ENCODE measurements around the gene MND1.

MND1 gene

DNA sequence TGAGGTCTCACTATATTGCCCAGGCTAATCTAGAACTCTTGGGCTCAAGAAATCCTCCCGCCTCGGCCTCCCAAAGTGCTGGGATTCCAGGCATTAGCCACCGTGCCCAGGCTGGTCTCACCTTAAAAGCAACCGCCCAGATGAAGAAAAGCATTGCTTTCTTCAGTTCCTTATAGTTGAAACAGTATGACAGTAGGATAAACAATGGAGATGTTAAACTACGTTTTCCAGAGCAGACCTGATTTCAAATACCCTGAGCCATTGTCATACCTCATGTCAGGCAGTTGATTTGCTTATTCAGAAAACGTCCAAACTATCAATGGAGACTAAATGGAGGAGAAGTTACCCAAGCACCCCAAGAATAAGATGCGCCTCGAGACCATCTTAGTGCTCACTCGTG lies 95.3 kb downstream of the MND1 start:
- H3K4me1 ChIP-seq (ENCODE audit: insufficient read depth, low read length, poor library complexity, severe bottlenecking): peaks cover 21% of the 10 kb centered on the region
- H3F3A ChIP-seq (ENCODE audit: low read depth): no peaks in the 10 kb centered on the region
- peak overlapping the region; percentile 99 for H3K4me2 ChIP-seq (ENCODE audit: low read depth, low read length, poor library complexity, severe bottlenecking)
- TF ChIP-seq EZH2phosphoT487 (IDR thresholded peaks at IDR 0.05; ENCODE audit: borderline replicate concordance): no peak
- TF ChIP-seq, protein P1, sequence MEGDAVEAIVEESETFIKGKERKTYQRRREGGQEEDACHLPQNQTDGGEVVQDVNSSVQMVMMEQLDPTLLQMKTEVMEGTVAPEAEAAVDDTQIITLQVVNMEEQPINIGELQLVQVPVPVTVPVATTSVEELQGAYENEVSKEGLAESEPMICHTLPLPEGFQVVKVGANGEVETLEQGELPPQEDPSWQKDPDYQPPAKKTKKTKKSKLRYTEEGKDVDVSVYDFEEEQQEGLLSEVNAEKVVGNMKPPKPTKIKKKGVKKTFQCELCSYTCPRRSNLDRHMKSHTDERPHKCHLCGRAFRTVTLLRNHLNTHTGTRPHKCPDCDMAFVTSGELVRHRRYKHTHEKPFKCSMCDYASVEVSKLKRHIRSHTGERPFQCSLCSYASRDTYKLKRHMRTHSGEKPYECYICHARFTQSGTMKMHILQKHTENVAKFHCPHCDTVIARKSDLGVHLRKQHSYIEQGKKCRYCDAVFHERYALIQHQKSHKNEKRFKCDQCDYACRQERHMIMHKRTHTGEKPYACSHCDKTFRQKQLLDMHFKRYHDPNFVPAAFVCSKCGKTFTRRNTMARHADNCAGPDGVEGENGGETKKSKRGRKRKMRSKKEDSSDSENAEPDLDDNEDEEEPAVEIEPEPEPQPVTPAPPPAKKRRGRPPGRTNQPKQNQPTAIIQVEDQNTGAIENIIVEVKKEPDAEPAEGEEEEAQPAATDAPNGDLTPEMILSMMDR (conservative IDR thresholded peaks at IDR 0.05; ENCODE audit: low read length): no peak
- H3K36me3 ChIP-seq (ENCODE audit: insufficient read depth, low read length): no peaks in the 10 kb centered on the region
- peaks cover 6% of the 10 kb centered on the region; the same call in 1 of the 2 replicates for H3K79me2 ChIP-seq (ENCODE audit: insufficient read depth, low read length)
- no peaks in the 10 kb centered on the region for H4K20me1 ChIP-seq (ENCODE audit: insufficient read depth, low read length, poor library complexity, severe bottlenecking)
- H3K9me3 ChIP-seq (ENCODE audit: insufficient read depth, low read depth, low read length): no peaks in the 10 kb centered on the region
- peak overlapping the region; percentile 46; the same call in 1 of the 2 replicates for H2AFZ ChIP-seq (ENCODE audit: low read length)
- H3K9me2 ChIP-seq (replicated peaks; ENCODE audit: low read depth, low read length): no peaks in the 10 kb centered on the region
- H3K4me3 ChIP-seq (ENCODE audit: low read length, poor library complexity, severe bottlenecking): peak overlapping the region; percentile 86
- no peaks in the 10 kb centered on the region for H3K27me3 ChIP-seq (ENCODE audit: insufficient read depth, low read length, poor library complexity, severe bottlenecking)
- peak overlapping the region; percentile 91 for H3K9ac ChIP-seq (ENCODE audit: low read depth, low read length, poor library complexity, severe bottlenecking)

DNA sequence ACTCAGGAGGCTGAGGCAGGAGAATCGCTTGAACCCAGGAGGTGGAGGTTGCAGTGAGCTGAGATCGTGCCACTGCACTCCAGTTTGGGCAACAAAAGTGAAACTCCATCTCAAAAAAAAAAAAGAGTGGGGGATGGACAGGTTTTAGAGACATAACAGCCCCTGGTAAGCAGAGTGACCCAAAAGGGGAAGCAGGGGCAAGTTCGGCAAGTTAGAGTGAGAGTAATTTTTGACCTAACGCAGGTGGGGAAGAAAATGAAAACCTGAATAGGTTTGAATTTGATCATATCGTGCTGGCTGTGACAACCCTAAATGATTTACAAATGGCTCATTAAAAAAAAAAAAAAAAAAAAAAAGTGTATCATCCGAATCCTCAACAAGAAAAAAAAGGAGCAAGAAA lies 96.0 kb downstream of the MND1 start:
- peak overlapping the region; percentile 91 for H3K9ac ChIP-seq (ENCODE audit: low read depth, low read length, poor library complexity, severe bottlenecking)
- H3F3A ChIP-seq (ENCODE audit: low read depth): no peaks in the 10 kb centered on the region
- no peaks in the 10 kb centered on the region for H4K20me1 ChIP-seq (ENCODE audit: insufficient read depth, low read length, poor library complexity, severe bottlenecking)
- peaks cover 6% of the 10 kb centered on the region; the same call in 1 of the 2 replicates for H3K79me2 ChIP-seq (ENCODE audit: insufficient read depth, low read length)
- TF ChIP-seq, protein P1 (conservative IDR thresholded peaks at IDR 0.05; ENCODE audit: low read length): no peak
- no peak for TF ChIP-seq EZH2phosphoT487 (IDR thresholded peaks at IDR 0.05; ENCODE audit: borderline replicate concordance)
- no peaks in the 10 kb centered on the region for H3K9me2 ChIP-seq (replicated peaks; ENCODE audit: low read depth, low read length)
- no peaks in the 10 kb centered on the region for H3K27me3 ChIP-seq (ENCODE audit: insufficient read depth, low read length, poor library complexity, severe bottlenecking)
- no peak overlapping the region for H3K4me3 ChIP-seq (ENCODE audit: low read length, poor library complexity, severe bottlenecking)
- no peak overlapping the region for H2AFZ ChIP-seq (ENCODE audit: low read length)
- no peak overlapping the region for H3K4me2 ChIP-seq (ENCODE audit: low read depth, low read length, poor library complexity, severe bottlenecking)
- H3K36me3 ChIP-seq (ENCODE audit: insufficient read depth, low read length): no peaks in the 10 kb centered on the region
- no peaks in the 10 kb centered on the region for H3K9me3 ChIP-seq (ENCODE audit: insufficient read depth, low read depth, low read length)
- H3K4me1 ChIP-seq (ENCODE audit: insufficient read depth, low read length, poor library complexity, severe bottlenecking): peaks cover 21% of the 10 kb centered on the region

- H3K4me2 ChIP-seq (ENCODE audit: low read depth, low read length, poor library complexity, severe bottlenecking): no peak overlapping the region
- H3K27me3 ChIP-seq (ENCODE audit: insufficient read depth, low read length, poor library complexity, severe bottlenecking): no peaks in the 10 kb centered on the region
- H3K9me2 ChIP-seq (replicated peaks; ENCODE audit: low read depth, low read length): no peaks in the 10 kb centered on the region
- H3K4me1 ChIP-seq (ENCODE audit: insufficient read depth, low read length, poor library complexity, severe bottlenecking): peaks cover 27% of the 10 kb centered on the region
- H3K79me2 ChIP-seq (ENCODE audit: insufficient read depth, low read length): no peaks in the 10 kb centered on the region
- H3K4me3 ChIP-seq (ENCODE audit: low read length, poor library complexity, severe bottlenecking): no peak overlapping the region
- no peaks in the 10 kb centered on the region for H4K20me1 ChIP-seq (ENCODE audit: insufficient read depth, low read length, poor library complexity, severe bottlenecking)
- H3K9ac ChIP-seq (ENCODE audit: low read depth, low read length, poor library complexity, severe bottlenecking): no peak overlapping the region
- H3K36me3 ChIP-seq (ENCODE audit: insufficient read depth, low read length): no peaks in the 10 kb centered on the region
- H3F3A ChIP-seq (ENCODE audit: low read depth): no peaks in the 10 kb centered on the region
- TF ChIP-seq, protein P1 (conservative IDR thresholded peaks at IDR 0.05; ENCODE audit: low read length): no peak
- no peak for TF ChIP-seq EZH2phosphoT487 (IDR thresholded peaks at IDR 0.05; ENCODE audit: borderline replicate concordance)
- H2AFZ ChIP-seq (ENCODE audit: low read length): no peak overlapping the region
- no peaks in the 10 kb centered on the region for H3K9me3 ChIP-seq (ENCODE audit: insufficient read depth, low read depth, low read length)
Measured at GRCh38 chr4:153447175-153447905, 102.9 kb downstream of the MND1 start.
